Fibroblast of mammary gland (primary cell): ENCODE data around the gene SLC35F6.
"Not testable (repeated sequence)": the region's sequence is repeated elsewhere in the genome, so short reads cannot be mapped to it uniquely, and the experiment has no call there.

Experiments
- DNase-seq: peaks from one replicate; pipeline ENCODE4 v3.0.0-alpha.2; 2010; ENCODE audit warnings: low read depth
- H3K4me3 ChIP-seq: 2 replicates; pipeline ENCODE4 v1.5.1; 2011; ENCODE audit warnings: low read depth, mild to moderate bottlenecking, low read length, moderate library complexity; ENCODE audit not compliant: control insufficient read depth
- TF ChIP-seq, protein P1 (sequence below): conservative IDR thresholded peaks from 2 replicates; pipeline ENCODE4 v1.5.1; 2011; ENCODE audit warnings: low read depth, low read length, inconsistent platforms; ENCODE audit not compliant: control insufficient read depth, insufficient read depth

The SLC35F6 gene

DNA sequence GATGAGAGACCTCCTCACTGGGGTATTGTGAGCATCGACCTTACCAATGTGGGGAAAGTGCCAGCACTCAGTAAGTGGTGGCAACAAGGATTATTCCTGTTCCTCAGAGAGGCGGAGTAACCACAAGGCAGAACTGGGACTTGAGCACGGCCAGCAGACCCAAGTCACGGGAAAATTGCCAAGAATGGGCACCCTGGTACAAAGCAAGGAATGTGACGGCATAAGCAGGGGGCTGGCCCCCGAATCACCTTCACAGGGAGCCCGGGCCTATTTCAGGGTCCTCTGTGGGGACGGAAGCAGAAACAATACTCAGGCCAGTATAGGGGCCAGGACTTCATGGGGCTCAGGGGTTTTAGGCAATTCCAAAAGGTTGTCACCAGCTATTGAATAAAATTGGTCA, 47.2 kb downstream of the SLC35F6 start:
- no peak overlapping the region for H3K4me3 ChIP-seq
- TF ChIP-seq, protein P1, sequence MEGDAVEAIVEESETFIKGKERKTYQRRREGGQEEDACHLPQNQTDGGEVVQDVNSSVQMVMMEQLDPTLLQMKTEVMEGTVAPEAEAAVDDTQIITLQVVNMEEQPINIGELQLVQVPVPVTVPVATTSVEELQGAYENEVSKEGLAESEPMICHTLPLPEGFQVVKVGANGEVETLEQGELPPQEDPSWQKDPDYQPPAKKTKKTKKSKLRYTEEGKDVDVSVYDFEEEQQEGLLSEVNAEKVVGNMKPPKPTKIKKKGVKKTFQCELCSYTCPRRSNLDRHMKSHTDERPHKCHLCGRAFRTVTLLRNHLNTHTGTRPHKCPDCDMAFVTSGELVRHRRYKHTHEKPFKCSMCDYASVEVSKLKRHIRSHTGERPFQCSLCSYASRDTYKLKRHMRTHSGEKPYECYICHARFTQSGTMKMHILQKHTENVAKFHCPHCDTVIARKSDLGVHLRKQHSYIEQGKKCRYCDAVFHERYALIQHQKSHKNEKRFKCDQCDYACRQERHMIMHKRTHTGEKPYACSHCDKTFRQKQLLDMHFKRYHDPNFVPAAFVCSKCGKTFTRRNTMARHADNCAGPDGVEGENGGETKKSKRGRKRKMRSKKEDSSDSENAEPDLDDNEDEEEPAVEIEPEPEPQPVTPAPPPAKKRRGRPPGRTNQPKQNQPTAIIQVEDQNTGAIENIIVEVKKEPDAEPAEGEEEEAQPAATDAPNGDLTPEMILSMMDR, result no peak
- no peak for DNase-seq

DNA sequence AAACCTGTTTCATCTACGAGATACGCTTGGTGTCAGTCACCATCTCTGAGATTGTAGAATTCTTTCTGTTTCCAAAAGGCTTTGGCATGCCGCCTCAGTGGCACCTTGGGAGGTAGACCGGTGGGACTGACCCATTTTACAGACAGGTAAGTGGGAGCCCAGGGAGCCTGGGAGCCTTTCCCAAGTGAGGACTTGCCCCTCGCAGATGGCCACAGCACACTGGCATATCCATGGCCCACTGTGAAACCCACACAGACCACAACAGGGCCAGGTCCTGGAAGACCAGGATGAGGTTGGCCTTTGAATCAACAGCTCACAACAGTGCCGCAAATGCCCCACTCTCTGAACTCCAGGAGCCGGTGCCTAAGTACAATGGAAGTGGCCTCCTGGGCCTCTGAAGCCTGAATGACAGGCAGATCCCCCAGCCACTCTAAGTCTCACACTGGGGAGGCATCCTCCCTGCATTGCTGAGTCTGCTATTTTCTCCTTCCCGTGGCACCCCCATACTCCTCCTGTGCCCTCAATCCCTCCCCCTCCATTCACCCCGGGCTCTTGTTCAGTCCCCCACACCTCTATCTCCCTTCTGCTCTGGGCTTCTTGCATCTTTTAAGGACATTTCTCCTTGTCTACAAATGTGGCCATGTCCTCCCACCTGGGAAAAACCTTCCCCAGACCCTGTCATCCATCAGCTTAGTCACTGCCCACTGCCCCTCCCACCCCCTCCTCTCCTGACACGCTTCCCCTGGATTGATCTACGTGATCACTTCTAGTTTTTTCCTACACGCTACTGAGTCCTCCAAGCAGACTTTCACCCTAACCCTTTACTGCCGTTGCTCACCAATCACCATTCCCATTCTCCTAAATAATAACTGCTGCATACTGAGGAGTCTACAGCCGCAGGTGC, 48.0 kb downstream of the SLC35F6 start:
- no peak overlapping the region for H3K4me3 ChIP-seq
- no peak for DNase-seq
- TF ChIP-seq, protein P1, result no peak

DNA sequence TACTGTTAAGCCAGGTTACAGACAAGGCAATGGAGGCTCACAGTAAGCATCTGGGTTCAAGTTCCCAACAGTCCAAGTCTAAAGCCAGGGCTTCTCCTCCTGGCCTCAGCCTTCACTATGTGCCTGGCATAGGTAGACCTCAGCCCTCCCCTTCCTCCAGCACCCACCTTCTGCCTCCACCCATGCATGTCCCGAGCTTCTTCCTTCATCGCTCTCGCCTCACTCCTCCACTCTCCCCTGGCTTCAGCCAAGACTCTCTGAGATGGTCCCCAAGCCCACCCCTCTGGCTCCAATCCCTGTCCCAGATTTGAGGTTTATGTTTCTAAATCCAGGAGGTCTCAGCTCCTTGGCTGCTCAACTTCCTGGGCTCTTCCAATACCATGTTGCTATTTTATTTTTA, 48.6 kb downstream of the SLC35F6 start:
- TF ChIP-seq, protein P1, result no peak
- no peak for DNase-seq
- no peak overlapping the region for H3K4me3 ChIP-seq

DNA sequence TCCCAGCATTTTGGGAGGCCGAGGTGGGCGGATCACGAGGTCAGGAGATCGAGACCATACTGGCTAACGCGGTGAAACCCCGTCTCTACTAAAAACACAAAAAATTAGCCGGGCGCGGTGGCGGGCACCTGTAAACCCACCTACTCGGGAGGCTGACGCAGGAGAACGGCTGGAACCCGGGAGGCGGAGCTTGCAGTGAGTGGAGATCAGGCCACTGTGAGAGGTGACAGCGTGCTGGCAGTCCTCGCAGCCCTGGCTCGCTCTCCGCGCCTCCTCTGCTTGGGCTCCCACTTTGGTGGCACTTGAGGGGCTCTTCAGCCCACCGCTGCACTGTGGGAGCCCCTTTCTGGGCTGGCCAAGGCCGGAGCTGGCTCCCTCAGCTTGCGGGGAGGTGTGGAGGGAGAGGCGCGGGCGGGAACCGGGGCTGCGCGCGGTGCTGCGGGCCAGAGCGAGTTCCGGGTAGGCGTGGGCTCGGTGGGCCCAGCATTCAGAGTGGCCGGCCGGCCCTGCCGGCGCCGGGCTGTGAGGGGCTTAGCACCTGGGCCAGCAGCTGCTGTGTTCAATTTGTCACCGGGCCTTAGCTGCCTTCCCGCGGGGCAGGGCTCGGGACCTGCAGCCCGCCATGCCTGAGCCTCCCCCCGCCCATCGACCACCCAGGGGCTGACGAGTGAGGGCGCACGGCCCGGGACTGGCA, 50.1 kb downstream of the SLC35F6 start:
- H3K4me3 ChIP-seq, DNase-seq: not testable (repeated sequence)

DNA sequence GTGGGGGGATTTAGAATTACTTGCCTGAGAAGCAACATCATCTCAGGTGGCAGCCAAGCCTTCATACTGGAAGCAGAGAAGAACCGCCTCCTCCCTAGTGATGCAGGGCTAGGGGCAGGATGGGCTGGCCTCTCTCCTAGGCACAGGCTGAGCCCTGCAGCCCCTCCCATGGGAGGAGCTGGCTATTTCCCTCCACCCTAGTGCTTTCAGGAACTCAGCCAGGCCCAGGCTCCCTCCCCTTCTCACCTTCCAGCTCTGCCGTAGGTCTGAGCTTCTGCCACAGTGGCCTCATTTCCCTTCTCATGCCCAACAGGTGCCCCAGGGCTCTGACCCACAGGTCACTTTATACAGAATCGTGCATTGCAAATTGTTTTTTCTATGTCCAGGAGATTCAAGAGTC, 52.8 kb downstream of the SLC35F6 start:
- DNase-seq, result no peak
- TF ChIP-seq, protein P1, result no peak

DNA sequence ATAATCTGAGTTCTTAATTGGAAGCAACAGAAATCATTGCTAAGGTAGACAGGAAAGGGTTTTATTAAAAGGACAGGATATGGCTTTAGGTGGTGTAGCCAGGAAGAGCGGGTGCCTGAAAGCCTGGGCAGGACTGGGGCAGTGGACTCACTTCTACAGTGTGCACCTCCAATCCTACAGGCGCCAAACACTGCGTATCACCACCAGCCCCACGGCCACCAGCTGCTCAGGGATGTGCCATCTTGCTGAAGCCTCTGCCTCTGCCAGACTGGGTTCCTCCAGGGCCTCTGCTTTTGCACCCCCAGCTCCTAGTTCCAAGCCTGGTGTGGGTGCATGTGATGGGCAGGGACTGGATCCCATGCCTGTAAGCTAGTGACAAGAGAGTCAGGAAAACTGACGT, 54.2 kb downstream of the SLC35F6 start:
- DNase-seq, result no peak
- no peak overlapping the region for H3K4me3 ChIP-seq
- TF ChIP-seq, protein P1, result no peak

More for the DNA sequence above, 52.8 kb downstream of the SLC35F6 start:
- no peak overlapping the region for H3K4me3 ChIP-seq

DNA sequence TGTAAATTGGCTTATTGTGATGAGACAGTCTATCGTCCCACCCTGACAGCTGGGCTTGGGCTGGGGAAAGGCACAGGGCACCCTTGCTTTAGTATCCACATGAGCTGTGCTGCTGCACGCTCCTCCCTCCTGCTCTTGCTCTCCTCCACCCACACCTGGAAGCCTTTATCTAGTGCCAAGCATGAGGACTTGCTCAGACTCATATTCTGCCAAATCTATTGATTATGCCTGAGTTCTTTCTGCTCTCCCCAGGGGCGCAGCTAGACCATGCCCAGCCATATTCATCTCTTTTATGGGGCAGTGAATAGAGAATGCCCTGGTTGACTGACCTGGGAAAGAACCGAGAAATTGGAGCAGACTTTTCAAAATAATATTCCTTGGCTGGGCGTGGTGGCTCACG, 54.9 kb downstream of the SLC35F6 start:
- no peak for DNase-seq
- H3K4me3 ChIP-seq, result no peak overlapping the region
- TF ChIP-seq, protein P1, result no peak
